NCI-H2029 (cell line): ENCODE data around the gene MARVELD3.
"Not testable (repeated sequence)": the region's sequence is repeated elsewhere in the genome, so short reads cannot be mapped to it uniquely, and the experiment has no call there.

Source experiments
- DNase-seq: peaks from one replicate; lab custom pipeline; 2025; lab: John Stamatoyannopoulos, UW

MARVELD3 gene

GRCh38 chr16:71672125-71672524 lies 46.1 kb downstream of the MARVELD3 start:
- DNase-seq = no peak

GRCh38 chr16:71672803-71673581 lies 47.0 kb downstream of the MARVELD3 start:
- no peak for DNase-seq

- no peak for DNase-seq
Measured at GRCh38 chr16:71673582-71673973, 47.6 kb downstream of the MARVELD3 start.

GRCh38 chr16:71674229-71674628 lies 48.2 kb downstream of the MARVELD3 start:
- no peak for DNase-seq

- DNase-seq = no peak
Measured at GRCh38 chr16:71675380-71675779, 49.4 kb downstream of the MARVELD3 start.

- DNase-seq = no peak
Measured at GRCh38 chr16:71676236-71676635, 50.3 kb downstream of the MARVELD3 start.

GRCh38 chr16:71681360-71681759 lies 55.4 kb downstream of the MARVELD3 start:
- no peak for DNase-seq

- not testable (repeated sequence) for DNase-seq
Measured at GRCh38 chr16:71684280-71684679, 58.3 kb downstream of the MARVELD3 start.
